PFSK-1 (cell line): ENCODE measurements around the gene FAIM.

Source experiments
- POLR2AphosphoS5 ChIP-seq: IDR thresholded peaks from 2 replicates; pipeline ENCODE4 v1.6.1; 2012; ENCODE audit warnings: low read depth, mild to moderate bottlenecking, control low read depth, low read length, moderate library complexity
- TAF1 ChIP-seq: IDR thresholded peaks from 2 replicates; pipeline ENCODE4 v1.6.1; 2012; ENCODE audit warnings: low read length, control low read depth, borderline replicate concordance; ENCODE audit not compliant: insufficient read depth
- TF ChIP-seq, protein P1 (sequence below), 2 experiments: IDR thresholded peaks; 2 replicates each; pipeline versions ENCODE4 v1.6.1 to v1.8.0; 2011 to 2012; ENCODE audit warnings: low read depth in 2 of 2, low read length in 2 of 2, control low read depth in 1 of 2, inconsistent platforms in 1 of 2, mild to moderate bottlenecking in 1 of 2, moderate library complexity in 1 of 2; ENCODE audit not compliant: insufficient read depth in 1 of 2

DNA sequence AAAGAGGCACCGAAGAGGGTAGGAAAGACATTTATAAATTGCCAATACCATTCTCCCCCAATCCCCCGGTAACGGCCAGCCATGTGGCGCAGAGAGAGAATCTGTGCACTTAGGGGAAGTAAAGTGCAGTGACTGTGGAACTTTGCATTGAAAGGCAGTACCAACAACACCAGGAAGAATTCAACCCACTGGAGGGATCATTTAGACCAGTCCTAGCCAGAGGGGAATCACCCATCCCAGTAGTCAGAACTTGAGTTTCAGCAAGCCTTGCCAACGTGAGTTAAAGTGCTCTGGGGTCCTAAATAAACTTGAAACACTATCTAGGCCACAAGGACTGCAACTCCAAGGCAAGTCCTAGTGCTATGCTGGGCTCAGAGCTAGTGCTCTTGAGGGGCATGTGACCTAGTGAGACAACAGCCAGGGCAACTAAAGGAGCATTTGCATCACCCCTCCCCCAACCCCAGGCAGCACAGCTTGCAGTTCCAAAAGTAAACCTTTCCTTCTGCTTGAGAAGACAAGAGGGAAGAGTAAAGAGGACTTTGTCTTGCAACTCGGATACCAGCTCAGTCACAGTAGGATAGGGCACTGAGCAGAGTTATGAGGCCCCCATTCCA lies 29.5 kb upstream of the FAIM start:
- TF ChIP-seq POLR2AphosphoS5 (no peak), TAF1 (no peak)
- TF ChIP-seq, protein P1, sequence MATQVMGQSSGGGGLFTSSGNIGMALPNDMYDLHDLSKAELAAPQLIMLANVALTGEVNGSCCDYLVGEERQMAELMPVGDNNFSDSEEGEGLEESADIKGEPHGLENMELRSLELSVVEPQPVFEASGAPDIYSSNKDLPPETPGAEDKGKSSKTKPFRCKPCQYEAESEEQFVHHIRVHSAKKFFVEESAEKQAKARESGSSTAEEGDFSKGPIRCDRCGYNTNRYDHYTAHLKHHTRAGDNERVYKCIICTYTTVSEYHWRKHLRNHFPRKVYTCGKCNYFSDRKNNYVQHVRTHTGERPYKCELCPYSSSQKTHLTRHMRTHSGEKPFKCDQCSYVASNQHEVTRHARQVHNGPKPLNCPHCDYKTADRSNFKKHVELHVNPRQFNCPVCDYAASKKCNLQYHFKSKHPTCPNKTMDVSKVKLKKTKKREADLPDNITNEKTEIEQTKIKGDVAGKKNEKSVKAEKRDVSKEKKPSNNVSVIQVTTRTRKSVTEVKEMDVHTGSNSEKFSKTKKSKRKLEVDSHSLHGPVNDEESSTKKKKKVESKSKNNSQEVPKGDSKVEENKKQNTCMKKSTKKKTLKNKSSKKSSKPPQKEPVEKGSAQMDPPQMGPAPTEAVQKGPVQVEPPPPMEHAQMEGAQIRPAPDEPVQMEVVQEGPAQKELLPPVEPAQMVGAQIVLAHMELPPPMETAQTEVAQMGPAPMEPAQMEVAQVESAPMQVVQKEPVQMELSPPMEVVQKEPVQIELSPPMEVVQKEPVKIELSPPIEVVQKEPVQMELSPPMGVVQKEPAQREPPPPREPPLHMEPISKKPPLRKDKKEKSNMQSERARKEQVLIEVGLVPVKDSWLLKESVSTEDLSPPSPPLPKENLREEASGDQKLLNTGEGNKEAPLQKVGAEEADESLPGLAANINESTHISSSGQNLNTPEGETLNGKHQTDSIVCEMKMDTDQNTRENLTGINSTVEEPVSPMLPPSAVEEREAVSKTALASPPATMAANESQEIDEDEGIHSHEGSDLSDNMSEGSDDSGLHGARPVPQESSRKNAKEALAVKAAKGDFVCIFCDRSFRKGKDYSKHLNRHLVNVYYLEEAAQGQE (IDR thresholded peaks at IDR 0.05; ENCODE audit: insufficient read depth in 1 of 2, low read depth in 2 of 2, low read length in 2 of 2), result no peak
